Kidney (tissue), 14 donors: ENCODE results near the gene CDO1. TPM values are rescaled to one million over a fixed set of nuclear protein-coding genes. Genes with fewer than 3 reads are reported as not detected.

ENCODE experiments used
- DNase-seq, 5 donors: peaks; one replicate each; pipeline ENCODE4 v3.0.0-alpha.2; 2013 to 2020
- FAIRE-seq: peaks from 2 replicates; lab custom pipeline; 2012; peaks lifted over from hg19 to GRCh38; lab: Jason Lieb, UNC
- H3K27ac ChIP-seq, 2 donors: one replicate each; pipeline ENCODE4 v1.7.0; 2013; ENCODE audit warnings: low read depth in 2 of 2, low read length in 2 of 2, inconsistent platforms in 1 of 2
- H3K27me3 ChIP-seq: one replicate; pipeline ENCODE4 v1.7.1; 2013; ENCODE audit warnings: low read length, inconsistent platforms; ENCODE audit not compliant: control insufficient read depth, insufficient read depth
- H3K36me3 ChIP-seq, 3 donors: one replicate each; pipeline versions ENCODE4 v1.7.0 to v1.7.1; 2013; ENCODE audit warnings: low read length in 3 of 3, control low read depth in 1 of 3, inconsistent platforms in 1 of 3; ENCODE audit not compliant: insufficient read depth in 3 of 3, control insufficient read depth in 2 of 3
- H3K4me1 ChIP-seq, 3 donors: one replicate each; pipeline versions ENCODE4 v1.7.0 to v1.7.1; 2013; ENCODE audit warnings: low read length in 3 of 3, inconsistent platforms in 1 of 3, low read depth in 1 of 3; ENCODE audit not compliant: control insufficient read depth in 2 of 3, insufficient read depth in 2 of 3
- H3K4me3 ChIP-seq, 3 donors: one replicate each; pipeline versions ENCODE4 v1.7.0 to v1.8.1; 2013; ENCODE audit warnings: low read length in 3 of 3, control low read depth in 1 of 3, inconsistent platforms in 1 of 3
- H3K9ac ChIP-seq, 3 donors: one replicate each; pipeline versions ENCODE4 v1.7.0 to v1.7.1; 2013; ENCODE audit warnings: low read length in 3 of 3, control low read depth in 1 of 3, inconsistent platforms in 1 of 3
- H3K9me3 ChIP-seq, 3 donors: one replicate each; pipeline versions ENCODE4 v1.7.0 to v1.7.1; 2013; ENCODE audit warnings: low read length in 3 of 3, control low read depth in 1 of 3, inconsistent platforms in 1 of 3; ENCODE audit not compliant: control insufficient read depth in 2 of 3, insufficient read depth in 1 of 3
- intact Hi-C: fragments of 100-400 bp; cut with DNase I; formaldehyde crosslinking; loops from one replicate; pipeline ENCODE4 v1.11.1; 2022
- polyA plus RNA-seq: library from polyadenylated mRNA; stranded (reverse); fragments of 350-450 nt; fragmentation: Illumina TruSeq; extraction: RNeasy Lipid Tissue Mini Kit (QIAGEN cat#74804); gene quantifications from one replicate; pipeline ENCODE4 v1.2.3, GENCODE V29; 2014; ENCODE audit warnings: low read depth, low replicate concordance; ENCODE audit not compliant: insufficient read depth
- total RNA-seq: library from RNA; stranded (reverse); fragmentation: NEBNext Ultra II Directional; extraction: Animal tissue kit (Norgen Biotek cat#: 25700); gene quantifications from one replicate; pipeline ENCODE4 v1.2.1, GENCODE V29; 2021
- TF ChIP-seq, protein P1 (sequence below): IDR thresholded peaks from 3 replicates; pipeline ENCODE4 v1.5.1; 2012; ENCODE audit warnings: mild to moderate bottlenecking, moderate library complexity, borderline replicate concordance; ENCODE audit not compliant: insufficient read depth; ENCODE audit errors: extremely low read depth
- donor health status: control.
- donor health status: control.
- donor health status: control.
- donor health status: control.
- donor health status: control.
- donor health status: DM: yes; HTN: yes; CAD: no.
- donor health status: Normal renal cell carcinoma (clear cell type).

CDO1 gene
- total and polyA plus RNA-seq, 2 donors from 2014 or later = 1.7 to 3.0 TPM

DNA sequence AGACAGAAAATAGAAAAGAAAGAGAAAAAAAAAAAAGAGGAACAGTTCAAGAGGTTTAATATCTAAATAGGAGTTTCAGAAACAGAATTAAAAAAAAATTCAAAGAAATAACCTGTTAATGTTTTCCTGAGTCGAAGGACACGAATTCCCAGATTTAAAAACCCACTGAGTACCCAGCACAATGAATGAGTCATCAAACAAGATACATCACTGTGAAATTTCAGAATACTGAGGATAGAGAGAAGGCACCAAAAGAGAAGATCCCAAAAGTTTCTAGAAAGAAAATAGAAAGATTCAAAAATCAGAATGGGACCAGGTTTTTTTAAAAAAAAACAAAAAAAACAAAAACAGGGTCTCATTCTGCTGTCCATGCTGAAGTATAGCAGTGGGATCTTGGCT is 8.8 kb downstream of the CDO1 start:
- Histone ChIP-seq H3K9me3 (no peaks in the 10 kb centered on the region), H3K36me3 (peaks cover 0 to 2% (median 0%) of the 10 kb centered on the region in 3 donors), H3K27ac (no peak overlapping the region), H3K9ac (no peak overlapping the region), H3K4me3 (no peak overlapping the region), H3K4me1 (no peaks in the 10 kb centered on the region), H3K27me3 (no peaks in the 10 kb centered on the region)
- intact Hi-C loops = no loop called here
- DNase-seq = no peak
- TF ChIP-seq, protein P1, sequence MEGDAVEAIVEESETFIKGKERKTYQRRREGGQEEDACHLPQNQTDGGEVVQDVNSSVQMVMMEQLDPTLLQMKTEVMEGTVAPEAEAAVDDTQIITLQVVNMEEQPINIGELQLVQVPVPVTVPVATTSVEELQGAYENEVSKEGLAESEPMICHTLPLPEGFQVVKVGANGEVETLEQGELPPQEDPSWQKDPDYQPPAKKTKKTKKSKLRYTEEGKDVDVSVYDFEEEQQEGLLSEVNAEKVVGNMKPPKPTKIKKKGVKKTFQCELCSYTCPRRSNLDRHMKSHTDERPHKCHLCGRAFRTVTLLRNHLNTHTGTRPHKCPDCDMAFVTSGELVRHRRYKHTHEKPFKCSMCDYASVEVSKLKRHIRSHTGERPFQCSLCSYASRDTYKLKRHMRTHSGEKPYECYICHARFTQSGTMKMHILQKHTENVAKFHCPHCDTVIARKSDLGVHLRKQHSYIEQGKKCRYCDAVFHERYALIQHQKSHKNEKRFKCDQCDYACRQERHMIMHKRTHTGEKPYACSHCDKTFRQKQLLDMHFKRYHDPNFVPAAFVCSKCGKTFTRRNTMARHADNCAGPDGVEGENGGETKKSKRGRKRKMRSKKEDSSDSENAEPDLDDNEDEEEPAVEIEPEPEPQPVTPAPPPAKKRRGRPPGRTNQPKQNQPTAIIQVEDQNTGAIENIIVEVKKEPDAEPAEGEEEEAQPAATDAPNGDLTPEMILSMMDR = no peak
- no peak for FAIRE-seq

DNA sequence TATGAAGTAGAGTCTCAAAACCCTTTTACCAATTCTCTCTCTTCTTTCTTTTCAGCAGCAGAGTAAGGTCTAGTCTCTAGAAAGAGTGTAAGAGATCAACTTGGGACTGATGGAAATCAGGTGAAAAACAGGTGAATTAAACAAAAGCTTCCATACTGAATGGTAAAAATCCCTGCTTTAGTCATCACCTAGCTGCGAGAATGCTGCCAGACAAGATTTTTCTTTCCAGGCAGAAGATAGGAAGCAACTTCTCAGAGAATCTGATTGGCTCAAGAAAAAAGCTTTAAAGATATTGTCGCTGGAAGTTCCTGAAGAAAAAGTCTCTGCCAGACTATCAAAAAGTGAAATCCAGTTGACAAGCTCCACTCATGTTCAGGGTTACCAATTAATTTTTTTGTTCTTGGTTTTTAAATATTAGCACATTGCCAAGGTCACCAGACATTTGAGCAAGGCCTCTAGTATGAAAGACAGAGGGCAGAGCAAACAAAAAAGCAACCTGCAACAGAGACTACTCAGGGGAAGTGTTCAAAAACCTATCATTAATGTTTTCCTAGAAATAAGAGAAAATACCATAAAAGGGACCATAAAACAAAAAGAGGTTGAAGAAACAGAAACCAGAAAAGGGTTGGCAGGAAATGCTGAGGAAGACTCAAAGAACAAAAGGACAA is 9.3 kb downstream of the CDO1 start:
- intact Hi-C loops = no loop called here
- TF ChIP-seq, protein P1 = no peak
- H3K4me1 ChIP-seq = no peaks in the 10 kb centered on the region
- H3K27ac ChIP-seq = no peak overlapping the region
- H3K4me3 ChIP-seq = no peak overlapping the region
- peaks cover 0 to 2% (median 0%) of the 10 kb centered on the region in 3 donors for H3K36me3 ChIP-seq
- FAIRE-seq (no peak), DNase-seq (no peak)
- no peak overlapping the region for H3K9ac ChIP-seq
- no peaks in the 10 kb centered on the region for H3K9me3 ChIP-seq
- no peaks in the 10 kb centered on the region for H3K27me3 ChIP-seq

DNA sequence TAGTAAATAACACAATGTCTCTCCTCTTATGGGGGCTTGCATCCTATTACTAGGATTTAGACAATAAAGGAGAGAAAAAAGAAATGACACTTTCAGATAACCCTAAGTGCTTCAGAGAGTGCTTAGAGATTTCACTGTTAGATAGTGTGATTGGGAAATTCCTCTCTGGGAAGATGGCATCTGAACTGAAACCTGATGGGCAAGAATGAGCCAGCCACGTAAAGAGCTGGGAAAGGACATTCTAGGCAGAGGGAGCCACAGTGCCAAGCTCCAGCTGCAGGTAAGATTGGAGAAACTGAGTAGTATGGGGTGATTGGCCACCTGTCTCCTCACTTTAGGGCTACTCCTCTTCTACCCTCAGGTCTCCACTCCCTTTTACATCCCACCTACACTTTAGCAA is 14.5 kb downstream of the CDO1 start:
- H3K4me1 ChIP-seq = no peaks in the 10 kb centered on the region
- no peak for FAIRE-seq
- no peaks in the 10 kb centered on the region for H3K27me3 ChIP-seq
- no peak overlapping the region for H3K4me3 ChIP-seq
- no peak for DNase-seq
- TF ChIP-seq, protein P1 = no peak
- no peak overlapping the region for H3K9ac ChIP-seq
- H3K27ac ChIP-seq = no peak overlapping the region
- no peaks in the 10 kb centered on the region for H3K9me3 ChIP-seq
- H3K36me3 ChIP-seq = peaks cover 0 to 2% (median 0%) of the 10 kb centered on the region in 3 donors
- intact Hi-C loops = no loop called here
